ENCODE data around the gene SLC16A2.
"Not testable (repeated sequence)": the region's sequence is repeated elsewhere in the genome, so short reads cannot be mapped to it uniquely, and the experiment has no call there.

Gene SLC16A2

DNA sequence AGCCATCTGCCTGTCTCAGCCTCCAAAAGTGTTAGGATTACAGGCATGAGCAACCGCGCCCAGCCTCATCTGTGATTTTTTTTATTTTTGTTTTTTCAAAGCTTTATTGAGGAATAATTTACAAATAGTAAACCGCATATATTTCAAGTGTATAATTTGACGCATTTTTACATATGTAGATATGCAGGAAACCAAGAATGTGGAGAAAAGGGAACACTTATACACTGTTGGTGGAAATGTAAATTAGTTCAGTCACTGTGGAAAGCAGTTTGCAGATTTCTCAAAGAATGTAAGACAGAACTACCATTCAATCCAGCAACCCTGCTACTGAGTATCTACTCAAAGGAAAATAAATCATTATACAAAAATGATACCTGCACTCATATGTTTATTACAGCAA is 85.9 kb downstream of the SLC16A2 start:
- DNase-seq (ENCODE audit: low read depth), result no peak

DNA sequence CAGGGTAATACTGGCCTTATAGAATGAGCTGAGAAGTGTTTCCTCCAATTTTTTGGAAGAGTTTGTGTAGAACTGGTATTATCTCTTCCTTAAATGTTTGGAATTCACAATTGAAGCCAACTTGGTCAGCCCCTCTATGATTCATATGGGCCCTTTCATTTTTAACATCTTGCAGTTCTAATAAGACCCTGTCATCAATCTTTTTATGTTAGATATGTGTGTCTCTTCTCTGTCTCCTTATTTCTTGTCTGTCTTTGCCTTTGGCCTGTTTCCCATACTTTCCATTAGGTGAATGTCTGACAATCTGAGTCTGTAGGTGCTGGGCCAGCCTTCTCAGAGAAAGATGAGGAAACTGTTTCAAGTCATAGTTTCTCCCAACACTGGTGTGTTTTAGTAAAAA is 88.7 kb downstream of the SLC16A2 start:
- DNase-seq (ENCODE audit: low read depth), result no peak

DNA sequence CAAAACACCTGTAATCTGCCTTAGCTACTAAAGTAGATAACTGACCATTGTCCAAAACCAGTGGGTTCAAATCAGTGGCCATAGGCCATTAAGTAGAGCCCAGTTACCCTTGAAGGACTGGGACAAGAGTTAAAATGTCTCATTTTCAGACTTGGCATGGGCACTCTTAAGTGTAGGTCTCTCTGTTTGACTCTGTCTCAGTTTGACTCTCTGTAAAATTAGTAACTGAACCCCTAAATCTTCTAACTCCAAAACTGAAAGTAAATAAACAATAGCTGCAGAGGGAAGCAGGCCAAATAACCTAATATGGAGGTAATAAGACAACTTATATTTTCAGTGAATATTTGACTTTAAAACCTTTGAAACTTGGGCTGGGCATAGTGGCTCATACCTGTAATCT is 89.1 kb downstream of the SLC16A2 start:
- no peak for DNase-seq (ENCODE audit: low read depth)

DNA sequence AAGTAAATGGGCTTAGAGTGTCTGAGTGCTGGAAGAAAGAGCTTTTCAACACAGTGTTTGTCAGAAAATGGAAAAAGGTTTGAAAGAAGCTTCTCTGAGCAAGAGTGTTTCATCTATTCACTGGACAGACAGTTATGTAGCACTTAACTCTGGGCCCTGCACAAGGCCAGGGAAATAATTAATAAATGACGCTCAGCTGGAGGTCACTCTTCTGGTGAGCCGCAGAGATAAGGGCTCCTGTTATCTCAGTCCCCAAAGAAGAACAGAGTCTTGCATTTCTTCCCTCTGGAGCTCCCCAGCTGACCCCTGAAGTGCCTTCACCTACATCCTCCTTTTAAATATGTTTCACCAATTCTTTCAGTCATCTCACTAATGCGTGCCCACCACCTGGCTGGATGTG is 90.4 kb downstream of the SLC16A2 start:
- DNase-seq (ENCODE audit: low read depth), result no peak

DNA sequence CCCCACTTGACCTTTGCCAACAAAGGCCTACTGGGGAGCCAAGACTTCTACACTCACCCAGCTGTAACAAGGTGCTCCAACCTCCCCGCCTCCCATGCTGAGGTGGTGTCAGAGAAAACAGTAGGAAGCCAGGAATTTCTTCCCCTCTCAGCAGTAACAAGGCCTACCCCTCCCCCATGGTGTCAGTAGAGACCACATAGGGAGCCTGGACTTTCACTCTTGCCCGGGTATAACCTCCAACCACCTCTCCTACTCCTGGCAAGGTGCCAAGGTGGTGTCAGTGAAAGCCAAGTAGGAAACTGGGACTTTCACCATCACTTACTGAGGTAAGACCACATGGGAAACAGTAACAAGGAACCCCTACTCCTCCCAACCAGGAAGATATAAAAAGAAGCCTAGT is 93.1 kb downstream of the SLC16A2 start:
- no peak for DNase-seq (ENCODE audit: low read depth)

DNA sequence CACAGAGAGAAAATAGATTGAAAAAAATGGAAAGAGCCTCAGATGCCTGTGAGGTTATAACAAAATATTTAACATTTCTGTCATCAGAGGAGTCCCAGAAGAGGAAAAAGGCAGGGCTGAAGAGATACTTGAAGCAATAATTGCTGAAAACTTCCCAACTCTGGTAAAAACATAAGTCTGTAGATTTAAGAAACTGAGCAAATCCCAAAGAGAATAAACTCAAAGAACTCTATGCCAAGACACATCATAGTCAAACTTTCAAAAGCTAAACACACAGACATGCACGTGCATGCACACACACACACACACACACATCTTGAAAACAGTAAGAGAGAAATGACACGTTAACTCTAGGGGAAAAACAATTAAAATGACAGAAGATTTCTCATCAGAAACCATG is 94.1 kb downstream of the SLC16A2 start:
- DNase-seq (ENCODE audit: low read depth), result no peak

DNA sequence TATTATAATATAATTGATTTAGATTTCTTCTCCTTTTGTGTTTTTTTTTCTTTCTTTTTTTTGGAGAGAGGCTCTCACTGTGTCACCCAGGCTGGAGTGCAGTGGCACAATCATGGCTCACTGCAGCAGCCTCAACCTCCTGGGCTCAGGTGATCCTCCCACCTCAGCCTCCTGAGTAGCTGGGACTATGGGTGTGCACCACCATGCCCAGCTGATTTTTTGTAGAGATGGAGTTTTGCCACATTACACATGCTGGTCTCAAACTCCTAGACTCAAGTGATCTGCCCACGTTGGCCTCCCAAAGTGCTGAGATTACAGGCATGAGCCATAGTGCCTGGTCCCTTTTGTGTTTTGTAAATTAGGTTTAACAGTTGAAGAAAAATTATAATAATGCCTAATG is 94.7 kb downstream of the SLC16A2 start:
- DNase-seq (ENCODE audit: low read depth), result not testable (repeated sequence)

DNA sequence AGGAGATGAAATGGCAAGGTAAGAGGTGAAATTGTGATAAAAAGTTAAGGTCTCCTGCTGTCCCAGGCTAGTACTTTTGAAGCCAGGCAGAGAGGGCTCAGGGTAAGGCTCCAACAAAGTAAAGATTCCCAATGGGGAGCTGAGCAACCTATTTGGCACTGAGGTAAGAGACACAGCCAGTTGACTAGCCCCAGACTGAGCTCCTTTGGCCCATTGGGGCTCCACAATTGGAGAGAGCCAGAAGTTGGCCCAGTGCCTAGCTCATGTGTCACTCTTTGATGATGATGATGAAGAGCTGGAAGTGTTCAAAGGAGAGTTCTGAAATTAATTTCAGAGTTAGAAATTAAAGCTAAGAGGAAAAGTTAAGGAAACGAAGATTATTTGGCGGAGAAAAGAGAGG is 98.6 kb downstream of the SLC16A2 start:
- no peak for DNase-seq (ENCODE audit: low read depth)

DNA sequence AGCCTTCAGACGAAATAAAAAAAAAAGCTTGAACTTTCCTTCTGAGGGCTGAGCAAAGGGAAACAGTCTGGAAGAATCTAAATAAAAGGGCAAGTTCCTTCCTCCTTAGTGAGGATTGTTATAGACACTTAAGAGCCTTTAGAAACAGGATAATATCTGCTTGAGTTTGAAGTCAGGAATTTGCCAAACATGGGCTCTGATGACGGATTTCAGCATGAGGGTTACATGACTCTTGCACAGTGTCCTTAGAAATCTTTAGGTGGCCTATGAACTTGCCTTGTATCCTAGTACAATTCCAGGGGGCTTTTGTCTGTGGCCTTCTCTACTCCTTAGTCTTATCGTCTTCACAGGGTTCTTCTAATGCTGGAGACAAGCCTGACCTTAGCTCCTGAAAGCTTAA is 99.0 kb downstream of the SLC16A2 start:
- DNase-seq (ENCODE audit: low read depth), result no peak

DNA sequence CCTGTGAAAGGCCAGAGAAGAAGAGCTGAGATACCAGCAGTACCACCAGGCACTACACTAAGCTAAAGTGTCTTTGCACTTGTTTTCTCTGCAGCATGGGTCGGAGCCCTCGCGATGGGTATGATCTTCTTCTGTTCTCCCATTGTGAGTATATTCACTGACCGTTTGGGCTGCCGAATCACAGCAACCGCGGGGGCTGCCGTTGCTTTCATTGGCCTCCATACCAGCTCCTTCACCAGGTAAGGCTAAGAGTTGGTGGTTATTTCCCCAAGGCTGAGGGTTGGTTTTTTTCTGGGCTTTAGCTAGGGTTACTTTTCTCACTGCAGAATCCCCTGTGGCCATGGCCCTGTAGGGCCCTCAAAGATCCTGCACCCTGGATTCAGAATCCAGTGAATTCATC is 99.6 kb downstream of the SLC16A2 start:
- DNase-seq (ENCODE audit: low read depth), result no peak

DNA sequence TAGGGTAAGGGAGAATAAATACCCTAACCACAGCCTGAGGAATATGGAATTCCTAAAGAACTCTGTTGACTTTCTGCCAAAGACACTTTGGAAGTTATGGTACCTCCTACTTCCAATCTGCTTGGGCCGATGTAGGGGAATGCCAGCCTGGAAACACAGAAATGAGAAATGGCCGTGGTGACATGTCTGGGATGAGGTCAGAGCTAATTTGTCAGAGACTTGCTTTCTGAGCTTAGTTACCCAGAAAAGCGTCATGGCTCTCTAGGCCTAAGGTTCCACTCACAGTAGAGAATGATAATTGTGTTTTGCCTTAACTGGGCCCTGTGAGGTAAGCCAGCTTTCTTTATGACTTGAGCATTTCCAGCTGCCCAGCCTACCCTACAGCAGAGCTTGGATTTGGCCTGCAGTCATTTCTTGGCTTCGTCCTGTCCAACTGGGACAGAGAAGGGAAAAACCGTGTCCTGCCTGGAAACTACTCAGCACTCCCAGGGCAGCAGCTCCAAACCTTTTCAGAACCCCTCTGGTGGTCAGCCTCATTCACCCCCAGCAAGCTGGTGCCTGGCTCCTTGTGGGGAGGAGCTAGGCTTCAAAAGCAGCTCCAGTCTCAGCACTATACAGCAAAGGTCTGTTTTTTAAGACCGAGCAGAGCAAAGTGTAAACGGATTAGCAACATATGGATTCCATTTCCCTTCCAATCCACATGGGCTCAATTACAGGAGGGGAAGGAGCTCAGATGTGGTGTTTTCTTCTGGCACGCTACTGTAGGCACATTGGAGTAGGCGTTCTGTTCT is 100.9 kb downstream of the SLC16A2 start:
- no peak for DNase-seq (ENCODE audit: low read depth)

DNA sequence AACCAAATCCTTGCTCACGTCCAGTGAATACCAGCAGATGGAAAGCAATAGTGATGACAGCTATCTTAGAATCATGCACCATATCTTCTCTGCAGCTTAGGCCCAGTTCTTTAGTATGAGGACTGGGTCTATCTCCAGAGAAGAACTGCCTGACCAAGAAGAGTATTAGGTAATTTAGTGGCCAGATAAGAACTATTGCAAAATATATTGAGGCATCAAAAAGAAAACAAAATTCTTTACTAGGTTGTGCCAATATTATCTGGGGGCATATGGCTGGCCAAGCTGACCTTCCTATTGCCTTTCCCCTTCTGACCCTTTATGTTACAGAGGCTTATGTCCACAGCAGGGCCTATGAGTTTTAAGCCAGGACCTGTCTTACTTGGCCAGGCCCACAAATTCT is 101.9 kb downstream of the SLC16A2 start:
- no peak for DNase-seq (ENCODE audit: low read depth)

DNA sequence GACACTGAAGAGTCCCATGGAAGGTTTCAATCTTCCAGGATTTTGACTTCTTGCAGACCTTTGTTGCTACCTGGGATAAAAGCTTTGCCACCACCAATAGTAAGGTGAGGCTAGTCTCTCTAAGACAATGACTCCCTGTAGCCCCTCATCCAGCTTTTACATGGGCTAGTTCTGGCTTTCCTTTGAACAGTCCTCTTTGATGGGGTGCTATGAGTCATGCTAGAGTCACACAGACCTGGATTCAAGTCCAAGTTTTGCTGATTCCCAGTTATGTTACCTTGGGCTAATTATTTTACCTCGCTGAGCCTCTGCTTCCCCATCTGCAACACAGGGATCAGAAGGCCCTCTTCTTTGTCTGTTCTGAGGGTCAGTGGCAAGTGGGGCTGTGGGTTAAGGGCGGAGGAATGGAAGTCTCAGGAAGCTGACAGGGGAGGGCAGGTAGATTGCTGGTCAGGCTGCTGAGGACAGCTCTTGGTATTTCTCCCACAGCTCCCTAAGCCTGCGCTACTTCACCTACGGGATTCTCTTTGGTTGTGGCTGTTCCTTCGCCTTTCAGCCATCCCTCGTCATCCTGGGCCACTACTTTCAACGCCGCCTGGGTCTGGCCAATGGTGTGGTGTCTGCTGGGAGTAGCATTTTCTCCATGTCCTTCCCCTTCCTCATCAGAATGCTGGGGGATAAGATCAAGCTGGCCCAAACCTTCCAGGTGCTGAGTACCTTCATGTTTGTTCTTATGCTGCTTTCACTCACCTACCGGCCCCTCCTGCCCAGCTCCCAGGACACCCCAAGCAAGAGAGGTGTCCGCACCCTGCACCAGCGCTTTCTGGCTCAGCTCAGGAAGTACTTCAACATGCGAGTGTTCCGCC is 102.8 kb downstream of the SLC16A2 start:
- DNase-seq (ENCODE audit: low read depth), result no peak

DNA sequence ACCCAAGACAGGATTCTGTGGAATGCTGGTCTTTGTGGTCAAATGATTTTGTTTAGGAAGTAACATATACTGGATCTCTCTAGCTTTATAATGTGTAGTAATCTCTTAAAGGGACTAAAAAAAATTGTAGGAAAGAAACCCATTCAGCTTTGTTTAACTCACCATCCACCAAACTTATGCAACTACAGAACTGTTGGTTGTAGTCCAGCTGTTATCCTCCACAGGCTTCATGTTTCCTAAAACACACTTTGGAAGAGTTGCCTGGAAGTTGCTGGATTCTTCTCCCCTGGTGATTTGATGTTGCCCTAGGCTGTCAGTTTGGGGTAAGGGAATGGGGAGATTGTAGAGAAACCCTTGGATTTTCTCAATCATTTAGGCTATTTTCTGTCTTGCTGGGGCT is 103.8 kb downstream of the SLC16A2 start:
- DNase-seq (ENCODE audit: low read depth), result no peak

DNA sequence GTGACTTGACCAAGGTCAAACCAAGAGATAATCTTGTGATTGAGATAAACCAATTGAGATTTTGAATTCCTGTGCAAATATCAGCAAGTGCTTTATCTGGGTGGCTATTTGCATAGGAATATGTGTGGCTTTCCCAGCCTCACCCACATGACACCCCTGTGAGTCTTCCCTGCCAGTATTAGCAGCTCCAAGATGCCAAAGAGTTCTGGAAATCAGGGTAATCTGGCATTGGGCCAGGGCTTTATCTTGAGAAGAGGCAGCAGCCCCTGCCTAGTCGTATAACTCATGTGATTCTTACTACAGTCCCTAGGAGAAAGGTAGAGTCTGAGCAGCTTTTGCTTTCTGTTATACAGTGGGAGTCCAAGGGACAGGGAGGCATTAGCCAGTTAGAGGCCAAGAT is 105.5 kb downstream of the SLC16A2 start:
- no peak for DNase-seq (ENCODE audit: low read depth)

DNA sequence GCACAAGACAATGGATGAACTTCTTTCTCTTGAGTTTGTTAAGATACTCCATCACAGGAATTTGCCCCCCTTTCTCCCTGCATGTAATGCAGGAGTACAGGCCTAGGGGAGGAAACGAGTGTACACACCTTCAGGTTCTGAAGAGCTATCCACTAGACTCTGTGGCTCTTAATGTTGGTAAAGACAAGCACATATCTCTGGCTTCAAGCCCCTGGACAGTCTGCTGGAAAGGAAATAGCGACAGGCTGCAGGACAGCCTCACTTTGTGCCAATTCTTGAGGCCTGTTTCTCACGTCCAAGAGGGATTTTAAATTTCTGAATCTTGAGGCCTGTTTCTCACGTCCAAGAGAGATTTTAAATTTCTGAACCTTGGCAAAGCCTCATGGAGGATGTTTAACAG is 106.1 kb downstream of the SLC16A2 start:
- DNase-seq (ENCODE audit: low read depth), result no peak

DNA sequence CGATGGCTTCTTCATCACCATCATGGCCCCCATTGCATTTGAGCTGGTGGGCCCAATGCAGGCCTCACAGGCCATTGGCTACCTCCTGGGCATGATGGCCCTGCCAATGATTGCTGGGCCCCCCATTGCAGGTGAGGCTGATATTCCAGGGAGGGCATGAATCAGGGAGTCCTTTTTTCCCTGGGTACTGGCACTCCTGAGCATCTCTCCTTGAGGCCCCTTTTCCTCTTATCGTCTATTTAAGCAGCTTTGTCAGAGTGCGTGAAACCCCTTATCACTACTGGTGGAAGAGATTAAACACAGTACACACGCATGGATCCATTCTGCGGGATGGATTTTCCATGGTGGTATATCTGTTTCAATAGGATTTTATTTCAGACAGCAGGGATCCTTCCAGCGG is 108.0 kb downstream of the SLC16A2 start:
- DNase-seq (ENCODE audit: low read depth), result no peak

DNA sequence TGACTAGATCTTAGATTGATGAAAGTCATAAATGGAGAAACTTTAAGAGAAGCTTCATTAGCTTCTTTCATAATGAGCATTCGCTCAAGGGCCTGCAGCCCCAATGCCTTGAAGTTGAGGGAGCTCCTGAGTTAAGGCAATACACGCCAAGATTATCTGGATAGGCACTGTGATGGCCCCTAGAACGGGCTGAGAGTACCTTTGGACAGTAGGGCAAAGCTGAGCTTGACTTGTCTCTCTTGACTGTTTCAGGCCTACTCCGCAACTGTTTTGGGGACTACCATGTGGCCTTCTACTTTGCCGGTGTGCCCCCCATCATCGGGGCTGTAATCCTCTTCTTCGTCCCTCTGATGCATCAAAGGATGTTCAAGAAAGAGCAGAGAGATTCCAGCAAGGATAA is 109.8 kb downstream of the SLC16A2 start:
- DNase-seq (ENCODE audit: low read depth), result no peak

DNA sequence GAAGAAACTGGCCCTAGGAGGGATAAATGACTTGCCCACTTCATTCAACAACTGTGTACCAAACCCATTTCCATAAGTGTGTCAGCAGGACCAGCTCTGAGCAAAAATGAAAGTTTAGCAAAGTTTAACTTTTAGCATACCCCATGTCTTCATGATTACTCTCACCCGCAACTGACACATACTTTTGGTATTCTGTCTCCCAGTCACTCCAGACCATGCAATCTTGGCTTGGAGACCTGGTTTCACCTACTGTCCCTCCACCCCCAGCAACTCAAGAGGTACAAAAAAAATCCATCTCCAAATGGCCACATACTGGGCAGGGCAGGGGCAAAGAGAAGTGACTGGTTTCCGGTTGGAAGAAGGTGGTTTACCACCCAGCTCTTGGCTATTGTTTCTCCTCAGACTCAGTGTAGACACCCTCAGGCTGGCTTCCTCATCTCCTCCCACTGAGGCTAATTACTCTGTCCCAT is 113.3 kb downstream of the SLC16A2 start:
- DNase-seq (ENCODE audit: low read depth), result no peak

DNA sequence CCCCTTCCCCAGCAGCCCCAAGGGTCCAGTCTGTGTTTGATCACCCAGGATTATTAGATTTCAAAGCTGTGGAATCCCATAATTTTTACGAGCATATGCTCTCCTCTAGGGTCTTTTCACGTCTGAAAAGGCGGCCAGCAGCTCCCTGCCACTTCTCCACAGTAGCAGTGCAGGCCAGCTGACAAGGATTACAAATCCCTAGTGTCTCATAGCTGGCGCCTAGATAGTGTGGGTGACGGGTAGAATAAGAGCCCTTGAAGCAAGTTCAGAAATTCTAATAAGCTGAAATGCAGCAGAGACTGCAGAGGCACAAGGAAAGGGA is 113.8 kb downstream of the SLC16A2 start:
- DNase-seq (ENCODE audit: low read depth), result no peak

DNA sequence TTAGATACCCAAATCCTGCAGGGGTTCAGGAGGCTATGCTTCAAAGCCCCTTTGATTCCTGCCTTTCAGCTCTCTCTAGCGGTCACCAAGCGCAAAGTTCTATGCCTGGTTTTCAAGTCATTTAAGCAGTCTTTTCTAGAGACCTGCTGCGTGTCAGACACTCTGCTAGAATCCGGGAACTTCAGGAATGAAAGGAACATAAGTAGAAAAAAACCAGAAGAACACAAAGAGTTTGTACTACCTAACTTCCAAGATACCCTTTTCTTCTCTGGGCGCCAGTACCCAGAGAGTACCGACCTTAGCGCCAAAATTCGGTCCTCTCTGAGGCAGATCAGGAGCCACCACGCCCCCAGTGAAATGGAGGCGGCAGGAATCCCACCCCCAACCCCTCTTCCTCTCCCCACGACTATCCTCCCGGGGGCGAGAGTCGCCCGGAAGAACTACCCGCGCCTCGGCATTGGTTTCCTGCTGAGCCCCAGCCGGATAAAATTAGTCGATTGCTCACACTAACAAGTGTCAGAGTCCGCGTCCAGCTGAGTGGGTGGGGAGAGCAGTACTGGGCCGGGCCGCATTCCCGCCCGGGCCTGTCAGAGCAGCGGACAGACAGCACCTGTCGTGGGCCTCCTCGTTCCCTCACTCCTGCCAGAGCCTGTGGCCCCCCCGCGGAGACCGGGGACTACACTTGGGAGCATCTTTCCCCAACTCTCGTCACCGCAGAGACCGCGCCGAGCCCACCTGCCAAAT is 114.3 kb downstream of the SLC16A2 start:
- DNase-seq (ENCODE audit: low read depth), result no peak

DNA sequence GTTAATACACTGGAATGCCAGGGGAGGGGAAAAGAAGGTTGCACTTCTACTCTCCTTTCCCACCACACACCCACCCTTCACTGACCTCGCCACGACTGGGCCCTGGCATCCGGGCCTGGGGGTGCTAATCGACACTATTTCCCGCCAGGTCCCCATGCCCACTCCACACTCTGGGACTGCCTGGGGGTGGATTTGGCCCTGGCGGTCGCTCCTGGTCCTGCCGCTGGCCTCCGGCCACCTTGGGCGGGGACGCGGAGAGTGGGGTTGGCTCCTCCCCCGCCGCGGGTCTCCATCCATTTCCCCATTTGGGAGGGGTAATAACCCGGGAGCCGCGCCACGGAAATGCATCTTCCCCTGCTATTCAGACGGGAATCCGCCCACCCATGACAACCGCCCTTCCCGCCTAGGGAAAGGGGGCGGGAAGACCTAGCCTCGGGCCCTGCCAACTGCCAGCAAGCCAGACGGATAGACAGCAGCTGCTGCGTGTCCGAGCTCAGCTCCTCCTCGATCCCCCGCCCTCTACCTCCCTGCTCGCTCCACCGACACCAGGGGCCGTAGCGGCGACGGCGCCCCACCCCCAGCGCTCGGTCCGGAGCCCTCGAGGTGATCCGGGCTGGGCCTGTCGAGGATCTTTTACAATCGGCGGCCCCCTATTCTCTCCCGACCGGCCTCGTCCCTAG is 115.0 kb downstream of the SLC16A2 start:
- no peak for DNase-seq (ENCODE audit: low read depth)

Data from activated T-cell treated with anti-CD3 and anti-CD28 coated beads for 1 hour (primary cell).